Stimulated activated CD4-positive, alpha-beta T cell treated with anti-CD3 and anti-CD28 coated beads, Interleukin-2, amount 100 ng/mL, for 24 hours (primary cell): Measurements from ENCODE around the gene PPP6R3.
"Not testable (repeated sequence)": the region's sequence is repeated elsewhere in the genome, so short reads cannot be mapped to it uniquely, and the experiment has no call there.

Experiments used
- DNase-seq, 2 donors: peaks; one replicate each; pipeline ENCODE4 v3.0.0-alpha.2; 2020

PPP6R3 gene

DNA sequence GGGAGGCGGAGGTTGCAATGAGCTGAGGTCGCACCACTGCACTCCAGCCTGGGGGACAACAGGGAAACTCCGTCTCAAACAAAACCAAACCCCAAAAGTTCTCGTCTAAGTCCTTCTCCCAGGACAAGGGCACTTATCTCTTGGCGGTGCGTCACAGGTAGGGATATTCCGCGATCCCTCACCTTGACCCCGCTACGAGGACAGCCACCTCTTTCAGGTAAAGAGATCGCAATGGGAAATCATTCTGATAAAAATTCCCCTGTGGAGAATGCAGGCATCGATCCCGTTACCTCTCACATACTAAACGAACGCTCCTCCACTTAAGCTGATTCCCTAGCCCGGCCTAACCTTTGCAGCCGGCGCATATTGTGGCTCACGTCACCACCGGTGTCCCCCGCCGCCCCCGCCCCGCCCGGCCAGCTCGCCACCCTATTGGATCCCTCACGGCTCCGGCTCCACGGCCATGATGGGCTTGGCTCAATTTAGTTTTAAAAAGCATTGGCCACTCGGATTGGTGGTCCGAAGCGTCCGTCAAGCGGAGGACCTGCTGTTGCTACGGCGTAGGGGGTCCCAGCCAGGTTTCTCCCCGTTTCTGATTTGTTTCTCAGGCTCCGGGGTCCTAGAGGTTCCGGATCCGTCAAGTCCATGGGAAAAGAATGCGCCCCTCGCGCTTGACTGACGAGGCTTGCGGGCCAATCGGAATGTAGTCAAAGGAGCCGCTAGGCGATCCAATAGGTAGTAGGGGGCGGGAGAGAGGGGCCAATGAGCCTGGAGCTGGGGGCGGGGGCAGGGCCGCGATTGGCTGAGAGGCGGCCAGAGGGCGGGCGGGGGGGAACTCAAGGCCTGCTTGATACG lies 439 bp upstream of the PPP6R3 start:
- DNase-seq: peak; percentile 95 to 96

DNA sequence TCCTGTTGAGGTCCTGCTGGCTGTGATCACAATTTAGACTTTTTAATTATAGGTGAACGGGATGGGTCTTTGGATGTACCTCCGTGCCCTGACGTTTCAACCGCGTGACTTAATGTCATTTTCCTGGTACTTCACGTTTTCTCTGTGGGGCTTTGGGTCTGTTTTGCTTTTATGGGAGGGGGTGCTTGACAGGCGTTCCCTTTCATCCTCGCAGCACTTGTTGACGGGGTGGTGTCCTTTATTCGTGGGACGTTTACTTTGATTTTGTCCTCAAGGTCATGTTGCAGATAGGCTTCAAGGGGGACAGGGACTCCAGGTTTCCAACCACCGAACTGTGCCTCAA lies 994 bp downstream of the PPP6R3 start:
- no peak for DNase-seq

DNA sequence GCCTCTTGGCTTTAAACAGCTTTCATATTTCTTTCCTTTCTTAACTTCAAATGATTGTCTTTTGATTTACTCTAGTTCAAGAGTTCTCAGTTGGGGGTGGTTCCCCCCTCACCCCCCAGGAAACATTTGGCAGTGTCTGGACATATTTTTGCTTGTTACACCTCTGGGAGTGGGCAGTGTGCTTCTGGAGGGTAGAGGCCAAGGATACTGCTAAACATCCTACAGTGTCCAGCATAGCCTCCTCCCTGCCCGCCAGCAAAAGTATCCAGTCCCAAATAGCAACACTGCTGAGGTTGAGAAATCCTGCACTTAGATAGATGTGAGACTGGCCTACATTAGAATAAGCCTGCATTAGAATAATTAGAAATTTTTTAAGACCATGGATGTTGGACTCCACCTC lies 3.2 kb downstream of the PPP6R3 start:
- DNase-seq: no peak

DNA sequence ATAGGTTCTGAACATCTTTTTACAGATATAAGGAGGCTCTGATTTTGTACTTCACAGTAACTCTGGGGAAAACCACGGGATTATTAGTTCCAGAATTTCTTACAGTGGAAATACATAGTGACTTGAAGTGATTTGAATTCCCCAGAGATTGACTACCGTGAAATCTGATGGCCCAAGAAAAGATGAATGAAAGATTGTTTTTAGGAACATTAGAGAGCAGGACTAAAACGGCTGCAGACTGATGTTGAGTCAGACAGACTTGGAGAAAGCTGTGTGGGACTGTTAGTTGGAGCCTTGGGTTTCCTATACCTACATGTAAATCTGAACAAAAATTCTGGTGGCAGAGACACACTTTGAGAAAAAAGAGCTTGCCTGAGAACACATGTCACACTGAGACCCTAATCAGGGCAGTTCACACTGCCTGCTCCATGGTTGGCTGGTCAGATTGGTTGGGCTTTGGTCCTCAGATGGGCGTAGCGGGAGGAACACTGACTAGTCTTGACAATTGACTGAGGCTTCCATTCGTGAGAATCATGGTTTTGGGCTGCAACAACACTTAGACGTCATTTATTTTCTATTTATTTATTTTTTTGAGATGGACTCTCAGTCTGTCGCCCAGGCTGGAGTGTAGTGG lies 6.8 kb downstream of the PPP6R3 start:
- no peak for DNase-seq

DNA sequence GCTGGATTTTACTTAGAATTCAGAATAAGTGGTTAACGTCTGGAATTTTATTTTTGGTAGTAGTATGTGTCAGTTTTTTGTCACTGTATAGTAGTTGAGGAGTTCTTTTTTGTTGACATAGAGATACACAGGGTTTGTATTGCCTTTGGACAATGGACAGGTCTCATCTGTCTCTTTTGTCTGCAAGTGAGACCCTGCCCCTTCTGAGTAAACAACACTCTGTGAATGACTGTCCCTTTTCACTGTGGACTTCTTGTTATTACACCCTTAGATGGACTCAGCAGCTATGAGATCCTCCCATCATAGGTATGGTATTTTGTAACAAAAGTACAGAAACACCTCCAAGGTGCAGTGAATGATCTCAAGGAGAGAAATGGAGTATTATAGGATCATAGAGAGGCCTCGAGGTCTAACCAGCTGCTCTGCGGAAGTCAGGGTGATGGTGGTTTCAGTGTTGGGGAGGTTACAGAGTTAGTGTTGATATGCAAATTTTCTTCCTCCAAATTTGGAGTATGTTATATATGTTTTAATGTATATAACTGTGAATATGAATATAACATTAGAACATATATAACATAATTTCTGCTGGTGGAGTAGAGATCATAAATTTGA lies 7.8 kb downstream of the PPP6R3 start:
- no peak for DNase-seq

DNA sequence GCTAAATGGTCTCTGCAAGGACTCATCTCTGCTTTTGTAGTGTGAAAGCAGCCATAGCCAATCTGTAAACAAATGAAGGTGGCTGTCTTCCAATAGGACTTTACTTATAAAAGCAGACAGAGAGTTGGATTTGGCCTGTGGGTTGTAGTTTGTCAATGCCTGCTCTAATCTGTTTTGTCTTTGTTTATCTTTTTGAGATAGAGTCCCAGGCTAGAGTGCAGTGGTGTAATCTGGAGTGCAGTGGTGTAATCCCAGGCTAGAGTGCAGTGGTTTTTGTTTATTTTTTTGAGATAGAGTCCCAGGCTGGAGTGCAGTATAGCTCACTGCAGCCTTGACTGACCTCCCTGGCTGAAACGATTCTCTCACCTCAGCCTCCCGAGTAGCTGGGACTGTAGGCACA lies 8.6 kb downstream of the PPP6R3 start:
- DNase-seq: no peak

DNA sequence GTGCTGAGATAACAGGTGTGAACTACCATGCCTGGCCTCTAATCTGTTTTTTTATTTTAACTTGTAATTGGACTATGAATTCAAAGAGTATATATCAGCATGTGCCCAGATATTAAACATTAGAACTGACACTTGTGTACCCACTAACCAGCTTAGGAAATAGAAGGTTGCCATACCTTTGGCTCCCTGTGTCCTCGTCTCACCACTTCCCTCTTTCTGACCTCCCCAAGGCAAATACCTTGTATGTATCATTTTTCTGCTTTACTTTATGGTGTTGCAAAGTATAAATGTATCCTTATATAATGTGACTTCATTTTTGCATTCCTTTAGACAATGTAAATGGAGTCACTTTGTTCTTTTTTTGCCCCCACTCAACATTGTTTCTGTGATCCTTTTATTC lies 9.1 kb downstream of the PPP6R3 start:
- DNase-seq: no peak

DNA sequence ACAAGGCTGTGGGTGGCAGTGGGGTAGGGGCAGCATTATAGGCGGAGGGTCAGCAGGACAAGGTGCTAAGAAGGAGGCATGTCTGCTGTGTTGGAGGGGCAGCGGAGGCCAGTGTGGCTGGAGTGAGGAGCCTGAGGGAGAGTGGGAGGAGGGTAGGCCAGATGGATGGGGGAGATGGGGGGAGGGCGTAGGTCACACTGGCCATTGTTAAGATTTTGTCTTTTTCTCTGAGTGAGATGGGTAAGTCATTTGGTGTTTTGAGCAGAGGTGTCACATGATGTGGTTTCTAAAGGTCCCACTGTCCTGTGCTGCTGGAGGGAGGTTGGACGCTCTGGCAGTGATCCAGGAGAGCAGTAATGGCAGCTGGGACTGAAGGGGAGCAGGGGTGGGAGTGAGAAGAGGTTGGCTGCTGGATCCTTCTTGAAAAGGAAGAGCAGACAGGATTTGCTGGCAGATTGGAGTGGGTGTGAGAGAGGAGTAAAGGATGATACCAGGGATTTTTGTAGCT lies 9.8 kb downstream of the PPP6R3 start:
- no peak for DNase-seq

DNA sequence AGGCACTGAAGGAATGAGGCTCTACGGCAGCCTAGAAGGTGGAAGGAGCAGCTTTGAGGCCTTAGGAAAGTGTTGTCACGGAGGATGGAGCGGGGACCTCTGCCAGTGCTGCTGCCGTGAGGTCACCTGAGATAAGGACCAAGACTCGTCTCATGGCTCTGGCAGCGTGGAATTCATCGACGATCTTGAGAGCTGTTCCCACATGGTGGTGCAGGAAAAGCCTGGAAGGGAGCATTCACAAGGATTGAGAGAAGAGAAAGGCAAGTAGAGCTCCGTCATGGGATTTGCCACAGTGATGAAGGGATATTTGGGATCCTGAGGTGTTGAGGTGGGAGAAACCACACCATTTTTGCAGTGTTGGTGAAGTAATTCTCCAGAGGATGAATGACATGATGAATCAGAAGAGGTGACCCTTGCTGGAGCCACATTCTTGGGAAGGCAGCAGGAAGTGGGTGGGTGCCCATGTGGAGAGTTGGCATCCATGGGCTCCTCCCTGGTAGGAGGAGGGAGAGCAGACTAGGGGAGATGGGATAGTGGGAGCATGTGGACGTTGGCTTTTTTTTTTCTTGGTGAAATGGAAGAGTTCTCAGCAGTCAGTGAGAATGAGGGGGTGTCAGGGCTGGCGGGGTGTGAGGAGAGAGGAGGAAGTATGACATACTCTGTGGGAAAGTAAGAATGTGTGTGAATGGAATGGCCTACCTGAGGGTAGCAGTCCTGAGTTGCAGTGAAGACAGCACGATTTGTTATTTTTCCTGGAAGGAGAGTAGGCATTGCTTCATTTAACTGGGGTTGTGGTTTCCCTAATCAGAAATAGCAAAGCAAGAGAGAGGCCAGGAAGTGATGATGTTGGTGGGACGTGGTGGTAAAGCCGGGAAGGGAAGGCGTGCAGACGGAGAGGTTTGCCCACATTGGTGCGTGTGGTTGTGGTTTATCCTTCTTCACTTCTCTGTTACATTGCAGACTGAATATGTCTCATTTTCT lies 11.1 kb downstream of the PPP6R3 start:
- peak; percentile 49 to 60 for DNase-seq

DNA sequence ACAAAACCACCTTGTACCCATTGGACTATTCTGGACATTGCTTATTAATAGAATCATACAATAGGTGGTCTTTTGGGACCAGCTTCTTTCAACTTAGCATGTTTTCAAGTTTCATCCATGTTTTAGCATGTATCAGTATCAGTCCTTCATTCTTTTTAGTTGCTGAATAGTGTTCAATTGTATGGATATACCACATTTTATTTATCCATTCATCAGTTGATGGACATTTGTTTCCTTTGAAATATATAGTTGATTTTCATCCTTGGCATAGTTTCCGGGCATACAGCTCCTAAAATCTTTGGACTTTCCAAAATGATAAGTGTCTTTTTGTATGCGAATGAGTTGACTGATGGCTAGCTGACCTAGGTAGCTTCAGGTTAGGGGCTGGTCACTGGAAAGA lies 12.2 kb downstream of the PPP6R3 start:
- no peak for DNase-seq

DNA sequence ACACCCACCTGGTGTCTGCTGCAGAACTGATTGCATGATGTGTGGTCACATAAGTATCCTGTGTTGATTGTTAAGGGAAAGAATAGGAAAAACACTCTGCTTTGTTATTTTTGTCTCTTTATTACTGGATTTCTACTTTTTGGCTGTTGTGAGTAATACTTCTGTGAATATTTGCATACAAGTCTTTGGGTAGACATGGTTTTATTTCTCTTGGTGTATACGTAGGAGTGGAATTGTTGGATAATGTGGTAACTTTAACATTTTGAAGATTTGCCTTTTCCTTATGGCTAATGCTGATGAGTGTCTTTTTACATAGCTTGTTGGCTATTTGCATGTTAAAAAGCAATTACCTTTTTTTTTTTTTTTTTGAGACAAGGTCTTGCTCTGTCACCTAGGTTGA lies 13.1 kb downstream of the PPP6R3 start:
- no peak for DNase-seq

DNA sequence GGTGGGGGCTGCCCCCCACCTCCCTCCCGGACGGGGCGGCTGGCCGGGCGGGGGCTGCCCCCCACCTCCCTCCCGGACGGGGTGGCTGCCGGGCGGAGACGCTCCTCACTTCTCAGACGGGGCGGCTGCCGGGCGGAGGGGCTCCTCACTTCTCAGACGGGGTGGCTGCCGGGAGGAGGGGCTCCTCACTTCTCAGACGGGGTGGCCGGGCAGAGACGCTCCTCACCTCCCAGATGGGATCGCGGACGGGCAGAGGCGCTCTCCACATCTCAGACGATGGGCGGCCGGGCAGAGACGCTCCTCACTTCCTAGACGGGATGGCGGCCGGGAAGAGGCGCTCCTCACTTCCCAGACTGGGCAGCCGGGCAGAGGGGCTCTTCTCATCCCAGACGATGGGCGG lies 15.1 kb downstream of the PPP6R3 start:
- DNase-seq: not testable (repeated sequence)

DNA sequence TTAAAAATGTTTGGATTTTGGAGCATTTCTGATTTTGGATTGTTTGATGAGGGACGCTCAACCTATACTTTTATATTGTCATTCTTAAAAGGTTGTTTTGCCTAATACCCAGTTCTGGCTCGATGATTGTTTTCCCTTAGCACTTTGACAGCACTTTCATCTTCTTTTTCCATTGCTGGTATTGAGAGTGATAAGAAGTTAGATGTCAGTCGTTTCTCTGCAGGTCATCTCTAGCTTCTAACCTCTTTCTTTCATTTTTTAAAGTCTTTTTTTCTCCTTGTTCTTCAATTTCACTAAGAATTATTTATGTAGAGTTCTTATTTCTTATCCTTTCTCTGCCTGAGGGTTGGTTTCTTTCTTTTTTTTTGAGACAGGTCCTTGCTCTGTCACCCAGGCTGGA lies 18.8 kb downstream of the PPP6R3 start:
- DNase-seq: no peak

DNA sequence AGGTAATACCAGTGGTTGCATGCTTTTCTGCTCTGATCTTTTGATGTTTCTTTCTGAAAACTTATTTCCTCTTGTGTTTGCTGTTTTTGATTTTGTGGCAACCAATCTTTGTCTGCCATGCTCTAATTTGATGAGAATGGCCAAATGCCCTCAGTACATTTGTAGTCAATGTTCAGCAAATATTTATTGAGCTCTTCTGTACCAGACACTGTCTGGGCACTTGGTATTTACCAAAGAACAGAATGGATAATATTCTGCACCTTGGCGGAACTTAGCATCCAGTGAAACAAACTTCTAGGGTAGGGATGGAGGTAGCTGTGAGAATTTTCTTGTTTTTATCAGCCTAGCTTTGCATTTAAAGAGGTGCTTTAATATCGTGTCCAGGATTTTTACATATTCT lies 19.6 kb downstream of the PPP6R3 start:
- DNase-seq: no peak

DNA sequence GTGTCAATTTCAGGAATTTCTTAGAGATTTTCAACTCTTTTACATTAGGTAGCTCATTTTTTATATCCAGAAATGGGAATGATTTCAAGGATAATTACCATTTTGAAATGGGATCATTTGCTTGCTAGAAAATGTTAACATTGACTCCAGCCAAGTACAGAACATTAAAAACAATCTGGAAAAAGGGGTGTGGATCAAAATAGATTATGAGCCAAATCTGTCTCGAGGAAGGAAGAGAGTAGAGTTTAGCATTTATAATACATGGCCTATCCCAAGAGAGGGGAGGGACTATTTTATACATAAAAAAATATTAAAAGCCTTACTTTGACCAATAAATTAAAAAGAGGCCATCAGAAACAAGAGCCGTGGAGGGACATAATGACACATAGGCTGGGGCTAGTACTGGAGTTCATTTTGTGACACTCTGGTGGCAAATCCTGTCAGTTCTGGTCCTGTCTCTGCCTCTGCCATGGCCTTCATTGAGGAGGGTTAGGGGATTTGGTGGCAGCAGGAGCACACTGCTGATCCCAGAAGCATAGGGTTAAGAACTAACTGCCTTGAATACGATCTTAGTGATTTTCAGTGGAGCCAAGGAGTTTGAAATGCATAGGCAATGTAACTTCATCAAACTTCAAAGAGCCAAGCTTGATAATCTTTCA lies 20.4 kb downstream of the PPP6R3 start:
- DNase-seq: no peak

DNA sequence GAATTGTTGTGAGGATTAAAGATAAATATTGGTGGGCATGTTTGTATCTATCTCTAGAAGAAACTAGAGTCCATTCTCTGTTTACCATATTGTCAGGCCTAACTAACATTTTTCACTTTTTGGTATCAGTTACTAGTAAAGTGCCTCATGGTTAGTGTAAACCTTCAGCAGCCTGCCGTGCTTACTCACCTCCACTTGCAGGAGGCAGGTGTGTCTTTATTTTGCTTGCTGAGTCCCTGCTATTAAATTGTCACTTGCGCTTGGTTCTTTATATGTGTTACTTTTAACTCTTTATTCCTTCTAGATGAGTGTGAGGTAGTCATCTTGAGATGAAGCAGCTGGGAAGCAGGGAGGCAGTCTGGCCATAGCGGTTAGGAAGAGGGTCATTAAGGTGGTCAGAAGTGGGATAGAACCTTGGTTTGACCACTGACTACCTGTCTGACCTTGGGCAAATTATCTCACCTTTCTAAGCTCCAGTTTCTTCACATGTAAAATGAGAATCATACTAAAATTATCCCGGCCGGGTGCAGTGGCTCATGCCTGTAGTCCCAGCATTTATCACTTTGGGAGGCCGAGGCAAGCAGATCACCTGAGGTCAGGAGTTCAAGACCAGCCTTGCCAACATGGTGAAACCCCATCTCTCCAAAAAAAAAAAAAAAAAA lies 21.2 kb downstream of the PPP6R3 start:
- DNase-seq: no peak

DNA sequence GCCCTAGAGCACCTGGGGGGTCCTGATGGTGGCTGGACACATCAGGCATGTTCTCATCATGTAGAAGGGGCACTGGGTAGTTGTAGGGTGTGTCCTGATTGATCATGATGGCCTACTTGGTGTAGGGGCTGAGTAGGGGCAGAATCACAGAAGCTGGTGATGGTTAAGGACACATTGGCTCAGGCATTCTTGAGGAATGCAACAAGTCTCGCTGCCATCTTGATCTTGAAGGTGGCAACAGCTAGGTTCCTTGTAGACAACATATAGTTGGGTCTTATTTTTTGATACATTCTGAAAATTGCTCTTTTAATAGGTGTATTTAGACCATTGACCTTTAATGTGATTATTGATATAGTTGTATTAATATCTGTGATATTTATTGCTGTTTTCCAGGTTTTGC lies 28.1 kb downstream of the PPP6R3 start:
- no peak for DNase-seq

DNA sequence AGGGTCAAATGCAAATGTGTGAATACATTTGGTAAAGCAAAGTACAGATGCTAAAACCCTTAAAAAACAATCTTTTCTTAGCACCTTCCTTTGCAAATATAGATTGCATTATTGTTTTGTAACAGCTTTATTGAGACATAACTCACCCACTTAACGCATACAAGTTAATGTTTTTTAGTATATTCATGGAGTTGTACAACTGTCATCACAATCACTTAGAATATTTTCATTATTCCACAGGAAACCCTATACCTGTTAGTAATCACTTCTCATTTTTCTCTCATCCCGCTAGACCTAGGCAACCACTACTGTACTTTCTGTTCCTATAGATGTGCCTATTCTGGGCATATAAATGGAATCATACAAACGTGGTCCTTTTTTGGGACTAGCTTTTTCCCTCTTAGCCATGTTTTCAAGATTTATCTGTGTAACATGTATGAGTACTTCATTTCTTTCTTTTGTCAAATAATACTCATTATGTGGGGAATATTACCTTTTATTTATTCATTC lies 34.7 kb downstream of the PPP6R3 start:
- DNase-seq: no peak

DNA sequence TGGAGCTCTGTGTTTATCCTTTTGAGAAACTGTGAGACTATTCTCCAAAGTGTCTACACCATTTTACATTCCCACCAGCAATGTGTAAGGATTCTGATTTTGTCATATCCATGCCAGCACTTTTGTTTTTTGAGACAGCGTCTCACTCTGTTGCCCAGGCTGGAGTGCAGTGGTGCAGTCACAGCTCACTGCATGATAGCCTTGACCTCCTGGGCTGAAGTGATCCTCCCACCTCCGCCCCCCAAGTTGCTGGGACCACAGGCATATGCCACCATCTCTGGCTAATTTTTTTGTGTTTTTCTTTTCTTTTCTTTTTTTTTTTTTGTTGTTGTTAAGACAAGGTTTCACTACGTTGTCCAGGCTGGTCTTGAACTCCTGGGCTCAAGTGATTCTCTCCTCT lies 35.3 kb downstream of the PPP6R3 start:
- DNase-seq: no peak

DNA sequence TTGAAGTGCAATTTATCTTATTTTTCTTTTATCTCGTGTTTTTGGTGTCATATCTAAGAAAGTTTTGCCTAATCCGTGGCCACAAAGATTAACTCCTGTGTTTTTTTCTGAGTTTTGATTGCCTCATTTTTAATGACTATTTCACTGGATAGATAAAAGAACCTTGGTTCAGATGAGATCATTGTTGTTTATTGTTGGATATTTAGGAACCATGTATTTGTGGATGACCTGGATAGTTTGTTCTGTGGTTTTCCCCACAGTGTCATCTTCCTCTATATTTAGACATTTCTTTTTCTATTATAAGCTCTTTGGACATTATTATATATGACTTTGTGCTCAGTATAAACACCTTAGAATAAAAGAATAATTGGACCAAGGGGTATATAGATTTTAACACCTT lies 37.2 kb downstream of the PPP6R3 start:
- DNase-seq: no peak

DNA sequence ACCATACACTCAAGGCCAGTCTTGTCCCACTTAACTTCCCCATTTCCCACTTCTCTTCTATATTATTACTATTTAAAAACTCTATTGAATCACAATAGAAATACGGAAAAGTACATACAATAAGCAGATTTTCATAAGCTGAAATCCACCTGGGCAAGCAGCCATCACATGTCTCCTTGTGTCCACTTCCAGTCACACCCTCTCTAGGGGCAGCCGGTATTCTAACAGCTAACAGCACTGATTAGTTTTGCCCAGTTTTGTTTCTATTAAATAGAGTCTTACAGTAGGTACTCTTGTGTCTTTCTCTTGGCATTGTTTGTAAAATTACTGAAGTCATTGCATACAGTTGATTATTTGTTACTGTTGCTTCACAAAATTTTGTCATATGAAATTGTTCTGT lies 37.8 kb downstream of the PPP6R3 start:
- no peak for DNase-seq
